Measurements from ENCODE around the gene SPRED3. TPM values are rescaled to one million over a fixed set of nuclear protein-coding genes. Genes with fewer than 3 reads are reported as not detected.

Gene SPRED3
- total and polyA plus RNA-seq, 2 donors, result under 0.01 to 0.27 TPM

DNA sequence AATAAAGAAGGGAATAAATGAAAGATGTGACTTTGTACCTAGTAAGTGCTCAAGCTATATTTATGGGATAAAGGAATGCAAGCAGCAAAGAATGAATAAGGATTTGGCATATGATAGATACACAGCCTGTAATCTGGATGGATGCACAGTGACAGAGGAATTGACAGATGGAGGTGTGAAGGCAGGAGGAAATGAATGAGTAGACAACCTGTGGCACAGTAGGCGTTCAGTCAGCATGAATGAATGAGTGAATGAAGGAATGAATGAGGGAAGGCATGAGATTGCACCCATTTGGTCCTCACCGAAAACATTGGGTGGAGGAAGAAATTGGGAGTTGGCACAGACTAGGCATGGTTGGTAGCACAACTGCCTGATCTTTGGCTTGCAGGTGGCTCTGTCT, 18.9 kb upstream of the SPRED3 start:
- no peaks in the 10 kb centered on the region for H3K36me3 ChIP-seq (ENCODE audit: control insufficient read depth in 2 of 2, insufficient read depth in 2 of 2, low read length in 1 of 2)
- no peak overlapping the region for H3K4me3 ChIP-seq (ENCODE audit: low read length in 2 of 2)
- WGBS, result 96% methylated on average over 2 of the region's 2 CpGs
- peaks cover 0 to 4% of the 10 kb centered on the region in 2 donors for H3K9me3 ChIP-seq (ENCODE audit: control insufficient read depth in 2 of 2, insufficient read depth in 1 of 2, low read length in 1 of 2)
- DNase-seq (ENCODE audit: low read depth in 6 of 9, low spot score in 9 of 9), result no peak
- H3K27ac ChIP-seq (ENCODE audit: low read depth in 1 of 2, low read length in 1 of 2), result no peak overlapping the region
- peaks cover 2 to 6% of the 10 kb centered on the region in 2 donors for H3K27me3 ChIP-seq (ENCODE audit: control insufficient read depth in 2 of 2, insufficient read depth in 1 of 2, low read length in 1 of 2)
- H3K4me1 ChIP-seq (ENCODE audit: control insufficient read depth in 2 of 2, insufficient read depth in 2 of 2, low read length in 2 of 2), result peaks cover 0 to 6% of the 10 kb centered on the region in 2 donors

DNA sequence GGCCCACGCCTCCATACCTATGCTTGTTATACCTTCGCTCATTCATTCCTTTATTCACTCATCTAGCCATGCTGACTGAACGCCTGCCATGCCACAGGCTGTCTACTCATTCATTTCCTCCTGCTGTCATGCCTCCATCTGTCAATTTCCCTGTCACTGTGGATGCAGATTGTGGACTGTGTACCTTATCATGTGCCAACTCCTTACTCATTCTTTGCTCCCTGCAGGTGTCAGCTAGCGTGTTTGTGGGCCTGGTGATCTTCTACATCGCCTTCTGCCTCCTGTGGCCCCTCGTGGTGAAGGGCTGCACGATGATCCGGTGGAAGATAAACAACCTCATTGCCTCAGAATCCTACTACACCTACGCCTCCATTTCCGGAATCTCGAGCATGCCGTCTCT, 18.2 kb upstream of the SPRED3 start:
- Histone ChIP-seq H3K36me3 (ENCODE audit: control insufficient read depth in 2 of 2, insufficient read depth in 2 of 2, low read length in 1 of 2) (no peaks in the 10 kb centered on the region), H3K27ac (ENCODE audit: low read depth in 1 of 2, low read length in 1 of 2) (no peak overlapping the region), H3K4me1 (ENCODE audit: control insufficient read depth in 2 of 2, insufficient read depth in 2 of 2, low read length in 2 of 2) (peaks cover 2 to 9% of the 10 kb centered on the region in 2 donors), H3K4me3 (ENCODE audit: low read length in 2 of 2) (no peak overlapping the region), H3K9me3 (ENCODE audit: control insufficient read depth in 2 of 2, insufficient read depth in 1 of 2, low read length in 1 of 2) (no peaks in the 10 kb centered on the region), H3K27me3 (ENCODE audit: control insufficient read depth in 2 of 2, insufficient read depth in 1 of 2, low read length in 1 of 2) (peaks cover 2 to 4% of the 10 kb centered on the region in 2 donors)
- no peak for DNase-seq (ENCODE audit: low read depth in 6 of 9, low spot score in 9 of 9)
- WGBS, result 80% methylated on average over 12 of the region's 12 CpGs

DNA sequence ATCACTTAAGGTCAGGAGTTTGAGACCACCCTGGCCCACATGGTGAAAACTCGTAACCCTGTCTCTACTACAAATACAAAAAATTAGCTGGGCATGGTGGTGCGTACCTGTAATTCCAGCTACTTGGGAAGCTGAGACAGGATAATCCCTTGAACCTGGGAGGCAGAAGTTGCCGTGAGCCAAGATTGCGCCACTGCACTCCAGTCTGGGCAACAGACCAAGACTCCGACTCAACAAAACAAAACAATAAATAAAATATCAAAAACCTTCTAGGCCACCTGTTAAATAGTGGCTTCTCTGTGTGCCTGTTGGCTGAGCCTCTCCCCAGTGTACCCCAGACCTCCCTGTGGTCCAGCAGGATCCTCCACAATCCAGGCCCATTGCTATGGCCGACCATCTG, 17.4 kb upstream of the SPRED3 start:
- H3K27ac ChIP-seq (ENCODE audit: low read depth in 1 of 2, low read length in 1 of 2), result no peak overlapping the region
- peaks cover 2 to 4% of the 10 kb centered on the region in 2 donors for H3K27me3 ChIP-seq (ENCODE audit: control insufficient read depth in 2 of 2, insufficient read depth in 1 of 2, low read length in 1 of 2)
- no peak for DNase-seq (ENCODE audit: low read depth in 6 of 9, low spot score in 9 of 9)
- H3K36me3 ChIP-seq (ENCODE audit: control insufficient read depth in 2 of 2, insufficient read depth in 2 of 2, low read length in 1 of 2), result no peaks in the 10 kb centered on the region
- no peaks in the 10 kb centered on the region for H3K9me3 ChIP-seq (ENCODE audit: control insufficient read depth in 2 of 2, insufficient read depth in 1 of 2, low read length in 1 of 2)
- peaks cover 9 to 16% of the 10 kb centered on the region in 2 donors for H3K4me1 ChIP-seq (ENCODE audit: control insufficient read depth in 2 of 2, insufficient read depth in 2 of 2, low read length in 2 of 2)
- H3K4me3 ChIP-seq (ENCODE audit: low read length in 2 of 2), result no peak overlapping the region
- 94% methylated on average over 6 of the region's 6 CpGs for WGBS

DNA sequence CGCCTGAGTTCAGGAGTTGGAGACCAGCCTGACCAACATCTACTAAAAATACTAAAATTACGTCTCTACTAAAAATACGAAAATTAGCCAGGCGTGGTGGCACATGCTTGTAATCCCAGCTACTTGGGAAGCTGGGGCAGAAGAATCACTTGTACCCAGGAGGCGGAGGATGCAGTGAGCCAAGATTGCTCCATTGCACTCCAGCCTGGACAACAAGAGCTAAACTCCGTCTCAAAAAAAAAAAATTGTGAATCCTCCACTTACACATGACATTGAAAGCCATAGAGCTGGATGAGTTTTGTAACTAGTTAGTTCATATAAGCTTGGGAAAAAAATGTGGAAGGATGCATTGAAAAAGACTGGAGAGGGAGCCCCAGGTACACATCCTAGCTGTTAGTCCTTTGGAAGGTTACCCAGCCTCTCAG, 14.6 kb upstream of the SPRED3 start:
- no peaks in the 10 kb centered on the region for H3K9me3 ChIP-seq (ENCODE audit: control insufficient read depth in 2 of 2, insufficient read depth in 1 of 2, low read length in 1 of 2)
- DNase-seq (ENCODE audit: low read depth in 6 of 9, low spot score in 9 of 9), result no peak
- peaks cover 9 to 20% of the 10 kb centered on the region in 2 donors for H3K4me1 ChIP-seq (ENCODE audit: control insufficient read depth in 2 of 2, insufficient read depth in 2 of 2, low read length in 2 of 2)
- peak overlapping the region; percentile 71 to 90 for H3K4me3 ChIP-seq (ENCODE audit: low read length in 2 of 2)
- 87% methylated on average over 6 of the region's 6 CpGs for WGBS
- H3K36me3 ChIP-seq (ENCODE audit: control insufficient read depth in 2 of 2, insufficient read depth in 2 of 2, low read length in 1 of 2), result peaks cover 4 to 9% of the 10 kb centered on the region in 2 donors
- H3K27me3 ChIP-seq (ENCODE audit: control insufficient read depth in 2 of 2, insufficient read depth in 1 of 2, low read length in 1 of 2), result peaks cover 0 to 4% of the 10 kb centered on the region in 2 donors
- H3K27ac ChIP-seq (ENCODE audit: low read depth in 1 of 2, low read length in 1 of 2), result peak overlapping the region; percentile 88 to 90

DNA sequence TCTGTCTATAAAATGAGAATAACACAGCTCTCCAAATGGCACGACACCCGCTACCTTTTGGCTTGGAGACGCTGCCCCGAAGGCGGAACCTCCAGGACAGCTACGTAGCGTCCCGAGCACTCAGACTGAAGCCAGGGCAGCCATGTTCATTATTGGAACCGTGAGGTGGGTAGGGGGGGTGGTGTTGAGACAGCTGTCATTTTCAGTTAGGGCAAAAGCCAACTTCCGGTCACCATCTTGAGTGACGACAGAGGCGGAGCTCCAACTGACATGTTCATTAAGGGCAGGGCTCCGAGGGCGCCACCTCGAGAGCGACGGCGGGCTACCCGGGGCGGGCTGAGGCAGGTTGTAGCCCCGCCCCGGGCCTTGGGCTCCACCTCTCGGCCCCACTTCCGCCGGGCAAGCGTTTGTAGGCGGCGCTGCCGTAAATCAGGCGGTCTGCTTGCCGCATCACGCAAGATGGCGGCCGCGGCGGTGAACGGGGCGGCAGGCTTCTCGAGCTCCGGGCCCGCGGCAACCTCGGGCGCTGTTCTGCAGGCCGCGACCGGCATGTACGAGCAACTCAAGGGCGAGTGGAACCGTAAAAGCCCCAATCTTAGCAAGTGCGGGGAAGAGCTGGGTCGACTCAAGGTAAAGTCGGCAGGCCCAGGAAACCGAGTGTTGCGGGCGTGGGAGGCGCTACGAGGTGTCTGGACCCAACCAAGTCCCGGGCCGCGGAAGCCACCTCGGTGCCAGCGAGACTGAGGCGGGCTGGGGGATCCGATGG, 14.0 kb upstream of the SPRED3 start, which contains the start of gene PSMD8:
Gene PSMD8 (plus strand): TSS at position 240 of the 766 bp plus-strand sequence. CDS start 31 bp downstream, at position 271.
- H3K27me3 ChIP-seq (ENCODE audit: control insufficient read depth in 2 of 2, insufficient read depth in 1 of 2, low read length in 1 of 2), result peaks cover 0 to 4% of the 10 kb centered on the region in 2 donors
- peaks cover 10 to 14% of the 10 kb centered on the region in 2 donors for H3K36me3 ChIP-seq (ENCODE audit: control insufficient read depth in 2 of 2, insufficient read depth in 2 of 2, low read length in 1 of 2)
- peak within 1 kb of the TSS; percentile 88 to 93 for H3K27ac ChIP-seq (ENCODE audit: low read depth in 1 of 2, low read length in 1 of 2)
- peak within 1 kb of the TSS; percentile 71 to 90 for H3K4me3 ChIP-seq (ENCODE audit: low read length in 2 of 2)
- peaks cover 9 to 20% of the 10 kb centered on the region in 2 donors for H3K4me1 ChIP-seq (ENCODE audit: control insufficient read depth in 2 of 2, insufficient read depth in 2 of 2, low read length in 2 of 2)
- WGBS, result under 1% methylated on average over 65 of the region's 65 CpGs
- DNase-seq (ENCODE audit: low read depth in 6 of 9, low spot score in 9 of 9), result peak; percentile 95 to 100 (median 98)
- H3K9me3 ChIP-seq (ENCODE audit: control insufficient read depth in 2 of 2, insufficient read depth in 1 of 2, low read length in 1 of 2), result no peaks in the 10 kb centered on the region

DNA sequence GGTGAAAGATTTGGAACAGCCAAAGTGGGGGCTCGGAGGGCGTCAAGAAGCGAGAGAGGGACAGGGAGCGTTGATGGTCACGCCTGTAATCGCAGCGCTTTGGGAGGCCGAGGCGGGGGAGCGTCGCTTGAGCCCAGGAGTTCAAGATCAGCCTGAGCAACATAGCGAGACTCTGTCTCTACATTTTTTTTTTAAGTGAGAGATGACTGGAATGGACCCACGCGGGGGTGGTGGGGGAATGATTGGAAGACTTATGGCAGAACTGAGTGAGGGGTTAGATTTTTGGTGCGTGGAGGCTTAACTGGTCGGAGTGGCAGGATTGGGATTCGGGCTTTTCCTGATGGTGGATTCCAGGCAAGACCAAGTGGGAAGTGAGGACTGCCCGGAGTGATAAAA, 13.4 kb upstream of the SPRED3 start:
- no peak for DNase-seq (ENCODE audit: low read depth in 6 of 9, low spot score in 9 of 9)
- 3% methylated on average over 18 of the region's 18 CpGs for WGBS
- Histone ChIP-seq H3K27ac (ENCODE audit: low read depth in 1 of 2, low read length in 1 of 2) (peak overlapping the region; percentile 88 to 93), H3K27me3 (ENCODE audit: control insufficient read depth in 2 of 2, insufficient read depth in 1 of 2, low read length in 1 of 2) (peaks cover 0 to under 1% of the 10 kb centered on the region in 2 donors), H3K4me3 (ENCODE audit: low read length in 2 of 2) (peak overlapping the region; percentile 71 to 90), H3K36me3 (ENCODE audit: control insufficient read depth in 2 of 2, insufficient read depth in 2 of 2, low read length in 1 of 2) (peaks cover 12 to 15% of the 10 kb centered on the region in 2 donors), H3K9me3 (ENCODE audit: control insufficient read depth in 2 of 2, insufficient read depth in 1 of 2, low read length in 1 of 2) (no peaks in the 10 kb centered on the region), H3K4me1 (ENCODE audit: control insufficient read depth in 2 of 2, insufficient read depth in 2 of 2, low read length in 2 of 2) (peaks cover 9 to 20% of the 10 kb centered on the region in 2 donors)

DNA sequence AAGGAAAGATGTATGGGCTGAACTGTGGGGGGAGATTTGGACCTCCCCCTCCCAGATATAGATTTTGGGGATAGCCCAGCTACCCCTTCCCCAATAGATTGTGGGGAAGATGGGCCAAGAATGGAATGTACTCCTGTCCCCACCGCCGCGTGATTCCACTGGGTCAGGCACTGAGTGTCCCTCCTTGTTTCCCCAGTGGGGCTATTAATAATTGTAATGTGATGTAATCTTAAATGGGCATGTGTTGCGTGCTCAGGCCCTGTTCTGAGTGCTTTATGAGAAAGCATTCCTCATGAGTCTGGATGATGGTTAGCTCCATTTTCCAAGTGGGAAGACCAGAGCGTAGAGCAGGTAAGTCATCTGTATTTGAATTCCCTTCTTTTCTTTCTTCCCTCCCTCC, 12.7 kb upstream of the SPRED3 start:
- peaks cover 9 to 20% of the 10 kb centered on the region in 2 donors for H3K4me1 ChIP-seq (ENCODE audit: control insufficient read depth in 2 of 2, insufficient read depth in 2 of 2, low read length in 2 of 2)
- peak overlapping the region; percentile 71 to 90 for H3K4me3 ChIP-seq (ENCODE audit: low read length in 2 of 2)
- peaks cover 16 to 19% of the 10 kb centered on the region in 2 donors for H3K36me3 ChIP-seq (ENCODE audit: control insufficient read depth in 2 of 2, insufficient read depth in 2 of 2, low read length in 1 of 2)
- WGBS, result over 99% methylated on average over 5 of the region's 5 CpGs
- H3K27me3 ChIP-seq (ENCODE audit: control insufficient read depth in 2 of 2, insufficient read depth in 1 of 2, low read length in 1 of 2), result no peaks in the 10 kb centered on the region
- H3K27ac ChIP-seq (ENCODE audit: low read depth in 1 of 2, low read length in 1 of 2), result no peak overlapping the region
- DNase-seq (ENCODE audit: low read depth in 6 of 9, low spot score in 9 of 9), result no peak
- H3K9me3 ChIP-seq (ENCODE audit: control insufficient read depth in 2 of 2, insufficient read depth in 1 of 2, low read length in 1 of 2), result no peaks in the 10 kb centered on the region

DNA sequence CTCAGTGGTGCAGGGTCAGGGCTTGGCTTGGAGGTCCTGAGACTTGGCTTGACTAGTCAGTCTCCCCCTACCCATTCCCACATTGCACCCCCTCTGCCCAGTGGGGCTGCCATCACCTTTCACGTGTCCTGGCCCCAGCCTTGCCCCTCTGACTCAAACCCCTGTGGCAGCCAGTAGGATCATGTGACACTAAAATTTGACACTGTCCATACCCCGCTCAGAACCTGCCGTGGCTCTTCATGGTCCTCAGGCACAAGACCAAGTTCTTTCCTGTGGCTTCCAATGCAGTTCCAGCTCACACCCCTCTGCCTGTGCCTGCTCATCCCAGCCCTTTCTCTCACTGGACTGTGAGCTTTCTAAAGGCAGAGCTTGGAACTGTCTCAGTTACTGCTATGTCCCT, 11.9 kb upstream of the SPRED3 start:
- WGBS, result 97% methylated on average over 3 of the region's 3 CpGs

DNA sequence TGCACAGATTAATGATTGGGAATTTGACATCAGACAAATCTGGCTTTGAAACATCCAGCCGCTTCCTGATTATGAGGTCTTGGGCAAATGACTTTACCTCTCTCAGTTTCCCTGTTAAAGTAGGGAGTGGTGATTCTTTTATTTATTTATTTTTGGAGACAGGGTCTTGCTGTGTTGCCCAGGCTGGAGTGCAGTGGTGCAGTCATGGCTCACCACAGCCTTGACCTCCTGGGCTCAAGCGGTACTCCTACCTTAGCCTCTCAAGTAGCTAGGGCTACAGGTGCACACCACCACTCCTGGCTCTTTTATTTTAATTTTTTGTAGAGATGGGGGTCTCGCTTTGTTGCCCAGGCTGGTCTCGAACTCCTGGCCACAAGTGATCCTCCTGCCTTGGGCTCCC, 11.4 kb upstream of the SPRED3 start:
- H3K4me1 ChIP-seq (ENCODE audit: control insufficient read depth in 2 of 2, insufficient read depth in 2 of 2, low read length in 2 of 2), result peaks cover 9 to 20% of the 10 kb centered on the region in 2 donors
- 98% methylated on average over 4 of the region's 4 CpGs for WGBS
- no peak overlapping the region for H3K27ac ChIP-seq (ENCODE audit: low read depth in 1 of 2, low read length in 1 of 2)
- DNase-seq (ENCODE audit: low read depth in 6 of 9, low spot score in 9 of 9), result no peak
- H3K27me3 ChIP-seq (ENCODE audit: control insufficient read depth in 2 of 2, insufficient read depth in 1 of 2, low read length in 1 of 2), result no peaks in the 10 kb centered on the region
- H3K9me3 ChIP-seq (ENCODE audit: control insufficient read depth in 2 of 2, insufficient read depth in 1 of 2, low read length in 1 of 2), result no peaks in the 10 kb centered on the region
- peaks cover 29 to 32% of the 10 kb centered on the region in 2 donors for H3K36me3 ChIP-seq (ENCODE audit: control insufficient read depth in 2 of 2, insufficient read depth in 2 of 2, low read length in 1 of 2)
- H3K4me3 ChIP-seq (ENCODE audit: low read length in 2 of 2), result no peak overlapping the region

More for the DNA sequence above, 11.9 kb upstream of the SPRED3 start:
- Histone ChIP-seq H3K27me3 (ENCODE audit: control insufficient read depth in 2 of 2, insufficient read depth in 1 of 2, low read length in 1 of 2) (no peaks in the 10 kb centered on the region), H3K27ac (ENCODE audit: low read depth in 1 of 2, low read length in 1 of 2) (no peak overlapping the region), H3K9me3 (ENCODE audit: control insufficient read depth in 2 of 2, insufficient read depth in 1 of 2, low read length in 1 of 2) (no peaks in the 10 kb centered on the region), H3K4me3 (ENCODE audit: low read length in 2 of 2) (no peak overlapping the region), H3K36me3 (ENCODE audit: control insufficient read depth in 2 of 2, insufficient read depth in 2 of 2, low read length in 1 of 2) (peaks cover 25 to 27% of the 10 kb centered on the region in 2 donors), H3K4me1 (ENCODE audit: control insufficient read depth in 2 of 2, insufficient read depth in 2 of 2, low read length in 2 of 2) (peaks cover 9 to 20% of the 10 kb centered on the region in 2 donors)
- DNase-seq (ENCODE audit: low read depth in 6 of 9, low spot score in 9 of 9), result no peak
